ENCODE data around the gene TTC34. TPM values are rescaled to one million over a fixed set of nuclear protein-coding genes. Genes with fewer than 3 reads are reported as not detected.

Gene TTC34
- polyA plus RNA-seq, 1 of the 3 experiments (the other 2 are of a cell fraction): 0.16 TPM

- no peak overlapping the region for H3K4me2 ChIP-seq
- 38% methylated on average over 9 of the region's 12 CpGs for WGBS (ENCODE audit: low lambda C conversion rate)
- no peaks in the 10 kb centered on the region for H4K20me1 ChIP-seq (ENCODE audit: insufficient read depth)
- H3K4me3 ChIP-seq (ENCODE audit: low read depth in 2 of 2, low read length in 1 of 2): no peak overlapping the region
- H2AFZ ChIP-seq (ENCODE audit: low read depth): no peak overlapping the region
- no peak overlapping the region for H3K9ac ChIP-seq
- no peak overlapping the region for H3K27ac ChIP-seq (ENCODE audit: low read depth in 2 of 2, low read length in 1 of 2)
- no peaks in the 10 kb centered on the region for H3K4me1 ChIP-seq (ENCODE audit: control insufficient read depth in 1 of 2, insufficient read depth in 2 of 2, low read depth in 1 of 2, low read length in 1 of 2)
- no peaks in the 10 kb centered on the region; the same call in 1 of the 2 replicates for H3K27me3 ChIP-seq (ENCODE audit: insufficient read depth)
- TF ChIP-seq, protein P1, sequence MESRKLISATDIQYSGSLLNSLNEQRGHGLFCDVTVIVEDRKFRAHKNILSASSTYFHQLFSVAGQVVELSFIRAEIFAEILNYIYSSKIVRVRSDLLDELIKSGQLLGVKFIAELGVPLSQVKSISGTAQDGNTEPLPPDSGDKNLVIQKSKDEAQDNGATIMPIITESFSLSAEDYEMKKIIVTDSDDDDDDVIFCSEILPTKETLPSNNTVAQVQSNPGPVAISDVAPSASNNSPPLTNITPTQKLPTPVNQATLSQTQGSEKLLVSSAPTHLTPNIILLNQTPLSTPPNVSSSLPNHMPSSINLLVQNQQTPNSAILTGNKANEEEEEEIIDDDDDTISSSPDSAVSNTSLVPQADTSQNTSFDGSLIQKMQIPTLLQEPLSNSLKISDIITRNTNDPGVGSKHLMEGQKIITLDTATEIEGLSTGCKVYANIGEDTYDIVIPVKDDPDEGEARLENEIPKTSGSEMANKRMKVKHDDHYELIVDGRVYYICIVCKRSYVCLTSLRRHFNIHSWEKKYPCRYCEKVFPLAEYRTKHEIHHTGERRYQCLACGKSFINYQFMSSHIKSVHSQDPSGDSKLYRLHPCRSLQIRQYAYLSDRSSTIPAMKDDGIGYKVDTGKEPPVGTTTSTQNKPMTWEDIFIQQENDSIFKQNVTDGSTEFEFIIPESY (IDR thresholded peaks at IDR 0.05; ENCODE audit: borderline replicate concordance, low read depth): no peak
- TF ChIP-seq GATA2 (CRISPR knock-in tag; IDR thresholded peaks at IDR 0.05) (no peak), USF1 (IDR thresholded peaks at IDR 0.05; ENCODE audit: borderline replicate concordance, low read depth) (no peak)
- DNase-seq: no peak
- no peaks in the 10 kb centered on the region for H3K9me3 ChIP-seq
- no peaks in the 10 kb centered on the region for H3F3A ChIP-seq (replicated peaks; ENCODE audit: insufficient read depth)
- no peaks in the 10 kb centered on the region for H3K9me2 ChIP-seq
- no peaks in the 10 kb centered on the region for H3K36me3 ChIP-seq (replicated peaks in 1 of 2; ENCODE audit: control insufficient read depth in 1 of 2, insufficient read depth in 2 of 2, low read length in 1 of 2)
- no peaks in the 10 kb centered on the region for H3K79me2 ChIP-seq (ENCODE audit: insufficient read depth)
- CTCF ChIA-PET: interaction anchor here (0.8 to 4.1 kb wide), 9 partner anchors 11 to 608 kb away, joined by 3 to 17 read pairs (median 3); no protein-coding TSS in a partner anchor
- POLR2A ChIA-PET: no interaction called here
Measured at GRCh38 chr1:2822621-2823145, 21.2 kb upstream of the TTC34 start.

- CTCF ChIA-PET: interaction anchor here (0.8 to 4.1 kb wide), 13 partner anchors 10 to 609 kb away, joined by 3 to 17 read pairs (median 4); no protein-coding TSS in a partner anchor
- peak; percentile 82 for DNase-seq
Measured at GRCh38 chr1:2821966-2822620, 20.6 kb upstream of the TTC34 start.

More at GRCh38 chr1:2821966-2822620, 20.6 kb upstream of the TTC34 start:
- TF ChIP-seq RXRA (IDR thresholded peaks at IDR 0.05; ENCODE audit: borderline replicate concordance, low read depth) (no peak), CTCF (IDR thresholded peaks at IDR 0.05) (peak; percentile 35; the same call in 1 of the 2 replicates), RAD21 (IDR thresholded peaks at IDR 0.05; ENCODE audit: low read length) (peak; percentile 52)
- Histone ChIP-seq H4K20me1 (ENCODE audit: insufficient read depth) (no peaks in the 10 kb centered on the region), H3K4me2 (no peak overlapping the region), H3K4me3 (ENCODE audit: low read depth in 2 of 2, low read length in 1 of 2) (no peak overlapping the region), H3K79me2 (ENCODE audit: insufficient read depth) (no peaks in the 10 kb centered on the region), H2AFZ (ENCODE audit: low read depth) (no peak overlapping the region), H3K9me3 (no peaks in the 10 kb centered on the region), H3K4me1 (ENCODE audit: control insufficient read depth in 1 of 2, insufficient read depth in 2 of 2, low read depth in 1 of 2, low read length in 1 of 2) (no peaks in the 10 kb centered on the region), H3K9me2 (no peaks in the 10 kb centered on the region), H3K27ac (ENCODE audit: low read depth in 2 of 2, low read length in 1 of 2) (no peak overlapping the region), H3K36me3 (replicated peaks in 1 of 2; ENCODE audit: control insufficient read depth in 1 of 2, insufficient read depth in 2 of 2, low read length in 1 of 2) (no peaks in the 10 kb centered on the region), H3K9ac (no peak overlapping the region), H3K27me3 (ENCODE audit: insufficient read depth) (no peaks in the 10 kb centered on the region; the same call in 1 of the 2 replicates), H3F3A (replicated peaks; ENCODE audit: insufficient read depth) (no peaks in the 10 kb centered on the region)
- no CpG with 5 or more reads among the region's 29 CpGs for WGBS (ENCODE audit: low lambda C conversion rate)
- POLR2A ChIA-PET: no interaction called here
